ENCODE results near the gene DIAPH3.

Gene DIAPH3

GRCh38 chr13:59774491-59774971, 389.2 kb downstream of the DIAPH3 start:
- DNase-seq (ENCODE audit: low spot score), result peak; percentile 63

- DNase-seq (ENCODE audit: low spot score), result peak; percentile 40
Measured at GRCh38 chr13:59771272-59771671, 392.5 kb downstream of the DIAPH3 start.

- DNase-seq (ENCODE audit: low spot score), result no peak
Measured at GRCh38 chr13:59770451-59770850, 393.3 kb downstream of the DIAPH3 start.

GRCh38 chr13:59766236-59766635, 397.5 kb downstream of the DIAPH3 start:
- DNase-seq (ENCODE audit: low spot score), result no peak

GRCh38 chr13:59755632-59756290, 408.0 kb downstream of the DIAPH3 start:
- DNase-seq (ENCODE audit: low spot score), result no peak

- DNase-seq (ENCODE audit: low spot score), result no peak
Measured at GRCh38 chr13:59754411-59754810, 409.3 kb downstream of the DIAPH3 start.

GRCh38 chr13:59750860-59751259, 412.9 kb downstream of the DIAPH3 start:
- DNase-seq (ENCODE audit: low spot score), result peak; percentile 78

- no peak for DNase-seq (ENCODE audit: low spot score)
Measured at GRCh38 chr13:59748046-59748445, 415.7 kb downstream of the DIAPH3 start.

- DNase-seq (ENCODE audit: low spot score), result no peak
Measured at GRCh38 chr13:59747529-59747928, 416.2 kb downstream of the DIAPH3 start.

- peak; percentile 53 for DNase-seq (ENCODE audit: low spot score)
Measured at GRCh38 chr13:59746291-59746962, 417.3 kb downstream of the DIAPH3 start.

- no peak for DNase-seq (ENCODE audit: low spot score)
Measured at GRCh38 chr13:59745392-59745788, 418.3 kb downstream of the DIAPH3 start.

GRCh38 chr13:59744747-59745391, 418.9 kb downstream of the DIAPH3 start:
- no peak for DNase-seq (ENCODE audit: low spot score)

- DNase-seq (ENCODE audit: low spot score), result no peak
Measured at GRCh38 chr13:59743195-59743594, 420.5 kb downstream of the DIAPH3 start.

GRCh38 chr13:59742467-59742866, 421.3 kb downstream of the DIAPH3 start:
- DNase-seq (ENCODE audit: low spot score), result no peak

- no peak for DNase-seq (ENCODE audit: low spot score)
Measured at GRCh38 chr13:59738921-59739320, 424.8 kb downstream of the DIAPH3 start.

- DNase-seq (ENCODE audit: low spot score), result no peak
Measured at GRCh38 chr13:59734393-59734792, 429.3 kb downstream of the DIAPH3 start.

- no peak for DNase-seq (ENCODE audit: low spot score)
Measured at GRCh38 chr13:59733744-59734143, 430.0 kb downstream of the DIAPH3 start.

GRCh38 chr13:59730026-59730425, 433.7 kb downstream of the DIAPH3 start:
- no peak for DNase-seq (ENCODE audit: low spot score)

GRCh38 chr13:59728896-59729545, 434.7 kb downstream of the DIAPH3 start:
- no peak for DNase-seq (ENCODE audit: low spot score)

GRCh38 chr13:59721926-59722910, 441.5 kb downstream of the DIAPH3 start:
- no peak for DNase-seq (ENCODE audit: low spot score)

- no peak for DNase-seq (ENCODE audit: low spot score)
Measured at GRCh38 chr13:59715611-59716010, 448.1 kb downstream of the DIAPH3 start.

Data from AG20443 (cell line).